ENCODE measurements around the gene IL9R. TPM values are rescaled to one million over a fixed set of nuclear protein-coding genes. Genes with fewer than 3 reads are reported as not detected.

Gene IL9R, protein sequence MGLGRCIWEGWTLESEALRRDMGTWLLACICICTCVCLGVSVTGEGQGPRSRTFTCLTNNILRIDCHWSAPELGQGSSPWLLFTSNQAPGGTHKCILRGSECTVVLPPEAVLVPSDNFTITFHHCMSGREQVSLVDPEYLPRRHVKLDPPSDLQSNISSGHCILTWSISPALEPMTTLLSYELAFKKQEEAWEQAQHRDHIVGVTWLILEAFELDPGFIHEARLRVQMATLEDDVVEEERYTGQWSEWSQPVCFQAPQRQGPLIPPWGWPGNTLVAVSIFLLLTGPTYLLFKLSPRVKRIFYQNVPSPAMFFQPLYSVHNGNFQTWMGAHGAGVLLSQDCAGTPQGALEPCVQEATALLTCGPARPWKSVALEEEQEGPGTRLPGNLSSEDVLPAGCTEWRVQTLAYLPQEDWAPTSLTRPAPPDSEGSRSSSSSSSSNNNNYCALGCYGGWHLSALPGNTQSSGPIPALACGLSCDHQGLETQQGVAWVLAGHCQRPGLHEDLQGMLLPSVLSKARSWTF
- 10 to 100 TPM; 24.2 to 25.2 TPM for total RNA-seq

DNA sequence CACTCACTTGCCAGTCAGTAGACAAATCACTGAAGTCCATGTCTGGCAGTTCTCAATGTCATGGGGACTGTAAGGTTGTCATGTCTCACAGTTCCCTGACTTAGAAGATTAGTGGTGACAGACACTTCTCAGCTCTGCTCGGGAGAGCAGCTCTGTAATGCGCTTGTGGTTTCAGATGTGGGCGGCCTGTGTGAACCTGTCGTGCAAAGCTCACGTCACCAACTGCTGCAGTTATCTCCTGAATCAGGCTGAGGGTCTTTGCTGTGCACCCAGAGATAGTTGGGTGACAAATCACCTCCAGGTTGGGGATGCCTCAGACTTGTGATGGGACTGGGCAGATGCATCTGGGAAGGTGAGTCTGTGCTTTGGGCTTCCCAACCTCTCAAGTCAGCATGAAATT lies at the start of gene IL9R:
IL9R (plus strand) TSS at position 261 of the 400 bp plus-strand sequence; CDS start at position 325, 64 bp downstream.
- peaks cover 62% of the 10 kb centered on the region for H3K4me1 Mint-ChIP-seq
- H3K36me3 Mint-ChIP-seq (ENCODE audit: low read depth), result no peaks in the 10 kb centered on the region
- ChIA-PET POLR2A (no interaction called here), CTCF (no interaction called here)
- H3K9me3 Mint-ChIP-seq, result no peaks in the 10 kb centered on the region
- peak; percentile 71 for DNase-seq
- no peaks in the 10 kb centered on the region for H3K27me3 Mint-ChIP-seq
- peak within 1 kb of the TSS; percentile 92 for H3K27ac Mint-ChIP-seq
- peak within 1 kb of the TSS; percentile 75 for H3K4me3 Mint-ChIP-seq

- Mint-ChIP-seq H3K4me3 (no peak overlapping the region), H3K36me3 (ENCODE audit: low read depth) (peaks cover 4% of the 10 kb centered on the region), H3K27me3 (no peaks in the 10 kb centered on the region), H3K9me3 (peaks cover 3% of the 10 kb centered on the region), H3K27ac (no peak overlapping the region), H3K4me1 (no peaks in the 10 kb centered on the region)
- POLR2A ChIA-PET, result no interaction called here
- CTCF ChIA-PET, result no interaction called here
- DNase-seq, result no peak
Measured at GRCh38 chrX:155949098-155949497, 48.4 kb upstream of the IL9R start.

DNA sequence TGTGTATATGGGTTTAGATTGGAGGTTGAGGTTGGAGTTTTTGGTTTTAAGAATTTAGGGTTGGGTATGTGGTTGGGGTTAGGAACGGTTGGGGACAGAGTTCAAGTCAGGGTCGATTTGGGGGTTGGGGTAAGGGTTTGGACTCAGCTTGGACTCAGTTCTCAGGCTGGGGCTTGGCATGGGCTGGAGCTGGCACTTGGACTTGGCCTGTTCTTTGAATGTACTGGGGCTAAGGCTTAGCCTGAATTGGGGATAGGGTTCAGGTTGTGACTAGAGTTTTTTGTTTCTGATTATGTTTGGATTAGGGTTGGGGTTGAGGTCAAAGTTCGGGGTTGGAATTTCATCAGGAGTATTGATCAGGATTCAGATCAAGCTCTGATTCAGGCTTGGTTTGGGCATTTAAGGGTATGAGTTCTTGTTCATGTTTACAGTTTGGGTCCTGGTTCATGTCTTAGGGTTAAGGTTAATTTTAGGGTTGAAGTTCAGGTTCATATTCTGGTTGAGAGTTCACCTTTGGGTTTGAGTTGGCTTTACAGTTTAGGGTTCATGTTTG lies 46.2 kb upstream of the IL9R start:
- H3K36me3 Mint-ChIP-seq (ENCODE audit: low read depth), result no peaks in the 10 kb centered on the region
- ChIA-PET POLR2A (no interaction called here), CTCF (no interaction called here)

DNA sequence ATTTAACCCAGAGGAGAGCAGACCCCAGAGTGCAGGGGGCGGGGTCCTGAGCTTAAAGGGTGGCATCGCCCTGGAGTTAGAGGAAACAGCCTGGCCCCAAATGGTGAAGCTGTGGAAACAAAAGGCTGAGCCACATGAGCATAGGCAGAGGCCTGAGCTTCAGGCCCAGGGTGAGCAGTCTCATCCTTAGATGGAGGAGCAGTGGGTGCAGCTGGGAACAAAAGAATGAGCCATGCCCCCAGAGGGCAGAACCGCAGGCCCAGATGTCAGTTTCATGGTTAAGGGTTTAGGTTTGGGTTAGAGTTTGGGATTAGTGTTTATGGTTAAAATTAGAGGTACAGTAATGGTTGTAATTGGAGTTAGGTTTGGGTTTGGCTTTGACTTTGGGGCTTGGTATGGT lies 44.4 kb upstream of the IL9R start:
- Mint-ChIP-seq H3K27ac (no peak overlapping the region), H3K4me1 (no peaks in the 10 kb centered on the region), H3K36me3 (ENCODE audit: low read depth) (no peaks in the 10 kb centered on the region), H3K4me3 (no peak overlapping the region), H3K27me3 (no peaks in the 10 kb centered on the region), H3K9me3 (peaks cover 2% of the 10 kb centered on the region)
- no peak for DNase-seq
- ChIA-PET CTCF (no interaction called here), POLR2A (no interaction called here)

More for the DNA sequence above, 46.2 kb upstream of the IL9R start:
- no peaks in the 10 kb centered on the region for H3K27me3 Mint-ChIP-seq
- DNase-seq, result no peak
- no peak overlapping the region for H3K27ac Mint-ChIP-seq
- peaks cover 2% of the 10 kb centered on the region for H3K9me3 Mint-ChIP-seq
- no peak overlapping the region for H3K4me3 Mint-ChIP-seq
- no peaks in the 10 kb centered on the region for H3K4me1 Mint-ChIP-seq

GRCh38 chrX:155954793-155955192 lies 42.7 kb upstream of the IL9R start:
- peaks cover 2% of the 10 kb centered on the region for H3K9me3 Mint-ChIP-seq
- H3K27me3 Mint-ChIP-seq, result no peaks in the 10 kb centered on the region
- H3K36me3 Mint-ChIP-seq (ENCODE audit: low read depth), result no peaks in the 10 kb centered on the region
- CTCF ChIA-PET, result no interaction called here
- POLR2A ChIA-PET, result no interaction called here
- no peak overlapping the region for H3K4me3 Mint-ChIP-seq
- no peak overlapping the region for H3K27ac Mint-ChIP-seq
- no peaks in the 10 kb centered on the region for H3K4me1 Mint-ChIP-seq
- no peak for DNase-seq

- H3K9me3 Mint-ChIP-seq, result peaks cover 2% of the 10 kb centered on the region
- no peaks in the 10 kb centered on the region for H3K27me3 Mint-ChIP-seq
- no peaks in the 10 kb centered on the region for H3K36me3 Mint-ChIP-seq (ENCODE audit: low read depth)
Measured at GRCh38 chrX:155956099-155956498, 41.4 kb upstream of the IL9R start.

GRCh38 chrX:155956649-155957048 lies 40.8 kb upstream of the IL9R start:
- POLR2A ChIA-PET, result no interaction called here
- Mint-ChIP-seq H3K27me3 (peaks cover under 1% of the 10 kb centered on the region), H3K4me1 (no peaks in the 10 kb centered on the region), H3K4me3 (no peak overlapping the region), H3K9me3 (peaks cover 2% of the 10 kb centered on the region), H3K27ac (no peak overlapping the region), H3K36me3 (ENCODE audit: low read depth) (no peaks in the 10 kb centered on the region)
- CTCF ChIA-PET, result no interaction called here
- DNase-seq, result no peak

More at GRCh38 chrX:155956099-155956498, 41.4 kb upstream of the IL9R start:
- ChIA-PET POLR2A (no interaction called here), CTCF (no interaction called here)
- H3K4me3 Mint-ChIP-seq, result no peak overlapping the region
- H3K4me1 Mint-ChIP-seq, result no peaks in the 10 kb centered on the region
- no peak overlapping the region for H3K27ac Mint-ChIP-seq
- DNase-seq, result no peak

GRCh38 chrX:155957843-155958242 lies 39.7 kb upstream of the IL9R start:
- CTCF ChIA-PET, result no interaction called here
- Mint-ChIP-seq H3K27me3 (peaks cover 3% of the 10 kb centered on the region), H3K27ac (no peak overlapping the region), H3K36me3 (ENCODE audit: low read depth) (no peaks in the 10 kb centered on the region), H3K9me3 (peaks cover 2% of the 10 kb centered on the region), H3K4me3 (no peak overlapping the region), H3K4me1 (no peaks in the 10 kb centered on the region)
- POLR2A ChIA-PET, result no interaction called here
- no peak for DNase-seq

DNA sequence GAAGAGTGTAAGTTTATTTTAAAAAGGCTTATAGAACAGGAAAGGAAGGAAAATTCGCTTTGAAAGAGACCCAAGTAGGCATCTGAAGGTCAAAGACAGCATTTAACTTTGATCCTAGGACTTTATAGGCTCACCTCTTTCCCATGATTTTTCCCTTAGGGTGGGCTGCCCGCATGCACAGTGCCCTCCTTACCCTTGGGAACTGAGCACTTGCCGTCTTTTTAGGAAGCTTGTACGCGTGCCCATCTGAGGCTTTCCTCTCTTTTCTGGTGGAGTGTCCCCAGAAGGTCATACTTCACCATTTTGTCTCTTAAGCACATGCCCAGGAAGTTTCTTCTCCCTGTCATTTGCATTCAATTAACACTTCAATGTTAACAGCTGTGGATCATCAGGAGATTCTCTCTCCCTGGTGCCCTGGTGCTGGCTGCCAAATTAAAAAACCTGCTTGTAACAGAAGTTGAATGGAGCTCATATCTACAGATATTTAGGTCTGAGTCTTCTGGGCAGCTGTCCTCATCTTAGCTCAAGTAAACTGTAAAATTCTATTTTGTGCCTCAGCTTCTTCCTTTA lies 38.4 kb upstream of the IL9R start:
- peaks cover 3% of the 10 kb centered on the region for H3K27me3 Mint-ChIP-seq
- CTCF ChIA-PET, result no interaction called here

GRCh38 chrX:155962906-155963305 lies 34.6 kb upstream of the IL9R start:
- CTCF ChIA-PET, result no interaction called here
- POLR2A ChIA-PET, result no interaction called here

More for the DNA sequence above, 38.4 kb upstream of the IL9R start:
- POLR2A ChIA-PET, result no interaction called here
- DNase-seq, result no peak
- H3K9me3 Mint-ChIP-seq, result peaks cover 7% of the 10 kb centered on the region
- no peak overlapping the region for H3K27ac Mint-ChIP-seq
- no peak overlapping the region for H3K4me3 Mint-ChIP-seq
- no peaks in the 10 kb centered on the region for H3K4me1 Mint-ChIP-seq
- no peaks in the 10 kb centered on the region for H3K36me3 Mint-ChIP-seq (ENCODE audit: low read depth)

GRCh38 chrX:155966876-155967275 lies 30.6 kb upstream of the IL9R start:
- Mint-ChIP-seq H3K4me3 (no peak overlapping the region), H3K9me3 (peaks cover 27% of the 10 kb centered on the region), H3K36me3 (ENCODE audit: low read depth) (peaks cover 5% of the 10 kb centered on the region), H3K27ac (no peak overlapping the region), H3K4me1 (peaks cover 22% of the 10 kb centered on the region), H3K27me3 (peaks cover 5% of the 10 kb centered on the region)
- CTCF ChIA-PET, result no interaction called here
- peak; percentile 60 for DNase-seq
- POLR2A ChIA-PET, result no interaction called here

More at GRCh38 chrX:155962906-155963305, 34.6 kb upstream of the IL9R start:
- Mint-ChIP-seq H3K27me3 (peaks cover 7% of the 10 kb centered on the region), H3K36me3 (ENCODE audit: low read depth) (no peaks in the 10 kb centered on the region), H3K27ac (no peak overlapping the region), H3K9me3 (peaks cover 8% of the 10 kb centered on the region), H3K4me3 (no peak overlapping the region), H3K4me1 (peaks cover 10% of the 10 kb centered on the region)
- no peak for DNase-seq

- DNase-seq, result no peak
- ChIA-PET CTCF (no interaction called here), POLR2A (no interaction called here)
- H3K4me3 Mint-ChIP-seq, result no peak overlapping the region
- H3K4me1 Mint-ChIP-seq, result peaks cover 22% of the 10 kb centered on the region
- peaks cover 5% of the 10 kb centered on the region for H3K27me3 Mint-ChIP-seq
- no peak overlapping the region for H3K27ac Mint-ChIP-seq
- peaks cover 27% of the 10 kb centered on the region for H3K9me3 Mint-ChIP-seq
- peaks cover 5% of the 10 kb centered on the region for H3K36me3 Mint-ChIP-seq (ENCODE audit: low read depth)
Measured at GRCh38 chrX:155967653-155968325, 29.7 kb upstream of the IL9R start.

- ChIA-PET CTCF (no interaction called here), POLR2A (no interaction called here)
- no peak overlapping the region for H3K27ac Mint-ChIP-seq
- DNase-seq, result no peak
- H3K27me3 Mint-ChIP-seq, result peaks cover 5% of the 10 kb centered on the region
- H3K4me1 Mint-ChIP-seq, result peaks cover 22% of the 10 kb centered on the region
- H3K4me3 Mint-ChIP-seq, result no peak overlapping the region
- H3K36me3 Mint-ChIP-seq (ENCODE audit: low read depth), result peaks cover 5% of the 10 kb centered on the region
- H3K9me3 Mint-ChIP-seq, result peaks cover 27% of the 10 kb centered on the region
Measured at GRCh38 chrX:155968326-155968661, 29.2 kb upstream of the IL9R start.

All from activated CD4-positive, alpha-beta T cell treated with anti-CD3 and anti-CD28 coated beads, Interleukin-2, amount 10 ng/mL, durations not matched to agents 7 days and 5 days (primary cell).